Mucosa of descending colon (tissue), 3 donors: Measurements from ENCODE around the gene TBC1D1. TPM values are rescaled to one million over a fixed set of nuclear protein-coding genes. Genes with fewer than 3 reads are reported as not detected.

Experiments used
- ATAC-seq: fragments of 200-7000 bp; cut with Tn5 transposase; one replicate; pipeline ENCODE4 v1.9.1; 2020; ENCODE audit warnings: mild to moderate bottlenecking, moderate library complexity
- DNase-seq, 3 donors: peaks; one replicate each; pipeline ENCODE4 v3.0.0-alpha.2; 2020
- H3K36me3 ChIP-seq: fragments of 200-600 bp; one replicate; pipeline ENCODE4 v1.8.0; 2021; ENCODE audit warnings: low read depth, mild to moderate bottlenecking
- H3K4me1 ChIP-seq: fragments of 200-600 bp; one replicate; pipeline ENCODE4 v1.8.0; 2021; ENCODE audit warnings: low read depth, mild to moderate bottlenecking
- H3K4me3 ChIP-seq: fragments of 200-600 bp; one replicate; pipeline ENCODE4 v1.8.0; 2021; ENCODE audit warnings: mild to moderate bottlenecking
- H3K9me3 ChIP-seq: fragments of 200-600 bp; one replicate; pipeline ENCODE4 v1.8.0; 2021; ENCODE audit warnings: mild to moderate bottlenecking
- CTCF ChIP-seq: fragments of 200-600 bp; IDR thresholded peaks from one replicate; pipeline ENCODE4 v1.8.0; 2022; ENCODE audit warnings: antibody characterized with exemption, mild to moderate bottlenecking
- intact Hi-C, 2 donors: fragments of 100-400 bp; cut with DNase I in 1 of 2; cut with micrococcal nuclease in 1 of 2; formaldehyde crosslinking; loops; one replicate each; pipeline versions ENCODE4 v1.11.0 to v1.11.1; 2022; cut with DNase I, micrococcal nuclease
- total RNA-seq, 3 donors: library from RNA; stranded (reverse); fragmentation: NEBNext Ultra II Directional in 2 of 3; extraction: Animal tissue kit (Norgen Biotek cat#: 25700) in 2 of 3; gene quantifications; one replicate each; pipeline versions ENCODE4 v1.2.1 to v1.2.4, GENCODE V29; 2021 to 2023
- donor health status: DM: no; HTN: no; CAD: no; lungs with moderate emphysema.
- donor health status: DM: no; HTN: no; CAD: no.
- donor health status: DM: no; HTN: yes; CAD: no.

Gene TBC1D1
- total RNA-seq, 3 donors from 2014 or later: 50.2 to 249 (median 71.6) TPM

GRCh38 chr4:37953620-37954293, 62.9 kb downstream of the TBC1D1 start:
- no peak for DNase-seq
- intact Hi-C loops: no loop called here

DNA sequence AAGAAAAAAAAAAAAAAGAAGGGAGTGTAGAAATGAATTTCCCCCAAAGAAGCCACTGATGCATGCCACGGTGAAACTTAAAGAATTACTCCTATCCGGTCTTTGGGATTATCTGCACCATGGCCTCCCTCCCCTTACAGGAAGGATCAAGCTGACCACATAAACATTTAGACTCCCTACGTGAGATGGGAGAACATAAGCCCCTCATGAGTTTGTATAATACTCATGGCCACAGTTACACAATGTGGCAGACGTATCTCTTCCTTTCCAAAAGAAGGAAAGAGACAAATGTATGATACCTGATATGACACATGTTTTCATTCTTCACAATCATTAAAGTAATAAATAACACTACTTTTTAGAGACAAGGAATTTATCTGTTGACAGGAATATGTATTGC, 66.1 kb downstream of the TBC1D1 start:
- H3K4me1 ChIP-seq: no peaks in the 10 kb centered on the region
- DNase-seq (no peak), ATAC-seq (no peak)
- H3K4me3 ChIP-seq: no peak overlapping the region
- no peaks in the 10 kb centered on the region for H3K36me3 ChIP-seq
- no peaks in the 10 kb centered on the region for H3K9me3 ChIP-seq
- intact Hi-C loops: no loop called here
- no peak for TF ChIP-seq CTCF

More at GRCh38 chr4:37953620-37954293, 62.9 kb downstream of the TBC1D1 start:
- TF ChIP-seq CTCF: no peak
- ATAC-seq: no peak
- no peak overlapping the region for H3K4me3 ChIP-seq
- H3K9me3 ChIP-seq: no peaks in the 10 kb centered on the region
- peaks cover 4% of the 10 kb centered on the region for H3K4me1 ChIP-seq
- no peaks in the 10 kb centered on the region for H3K36me3 ChIP-seq

GRCh38 chr4:37958932-37959331, 68.0 kb downstream of the TBC1D1 start:
- ATAC-seq (no peak), DNase-seq (no peak)
- Histone ChIP-seq H3K4me3 (no peak overlapping the region), H3K9me3 (no peaks in the 10 kb centered on the region), H3K4me1 (no peaks in the 10 kb centered on the region), H3K36me3 (no peaks in the 10 kb centered on the region)
- intact Hi-C loops: no loop called here
- no peak for TF ChIP-seq CTCF

- H3K9me3 ChIP-seq: no peaks in the 10 kb centered on the region
- H3K36me3 ChIP-seq: no peaks in the 10 kb centered on the region
- ATAC-seq (no peak), DNase-seq (no peak)
- H3K4me3 ChIP-seq: no peak within 1 kb of the TSS
- TF ChIP-seq CTCF: no peak
- intact Hi-C loops: no loop called here
- no peaks in the 10 kb centered on the region for H3K4me1 ChIP-seq
Observed at GRCh38 chr4:37960098-37960497, 69.2 kb downstream of the TBC1D1 start, which contains the start of gene PTTG2. Gene PTTG2 (plus strand): TSS chr4:37960398. CDS start chr4:37960435, 37 bp downstream.

GRCh38 chr4:37960679-37961450, 70.0 kb downstream of the TBC1D1 start:
- H3K9me3 ChIP-seq: no peaks in the 10 kb centered on the region
- DNase-seq (no peak), ATAC-seq (no peak)
- TF ChIP-seq CTCF: no peak
- H3K4me1 ChIP-seq: no peaks in the 10 kb centered on the region
- H3K36me3 ChIP-seq: no peaks in the 10 kb centered on the region
- H3K4me3 ChIP-seq: no peak overlapping the region
- intact Hi-C loops: no loop called here
